Measurements from ENCODE around the gene UTP18.

GRCh38 chr17:51230306-51230705 is 30.0 kb upstream of the UTP18 start:
- TF ChIP-seq CTCF (IDR thresholded peaks at IDR 0.05; ENCODE audit: poor library complexity) (no peak), EZH2 (IDR thresholded peaks at IDR 0.05; ENCODE audit: borderline replicate concordance) (no peak)

All from hepatocyte (in vitro differentiated cells).